IPS-NIHi7 (cell line): ENCODE measurements around the gene SLC35A1.

ENCODE experiments used
- DNase-seq: peaks from one replicate; pipeline ENCODE4 v3.0.0; 2012; ENCODE audit warnings: mixed read lengths; ENCODE audit errors: extremely low spot score

SLC35A1 gene

DNA sequence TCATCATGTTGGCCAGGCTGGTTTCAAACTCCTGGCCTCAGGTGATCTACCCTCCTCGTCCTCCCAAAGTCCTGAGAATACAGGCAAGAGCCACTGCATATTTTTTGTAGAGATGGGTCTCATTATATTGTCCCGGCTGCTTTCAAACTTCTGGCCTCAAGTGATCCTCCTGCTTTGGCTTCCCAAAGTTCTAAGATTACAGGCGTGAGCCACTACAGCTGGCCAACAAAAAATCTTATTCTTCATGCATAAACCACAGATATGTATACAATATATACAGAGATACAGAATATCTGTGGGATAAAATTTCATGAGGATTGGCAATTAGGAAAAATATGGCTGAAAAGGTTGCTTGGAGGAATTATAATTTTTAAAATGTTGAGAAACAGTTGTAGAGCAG, 49.9 kb downstream of the SLC35A1 start:
- no peak for DNase-seq

DNA sequence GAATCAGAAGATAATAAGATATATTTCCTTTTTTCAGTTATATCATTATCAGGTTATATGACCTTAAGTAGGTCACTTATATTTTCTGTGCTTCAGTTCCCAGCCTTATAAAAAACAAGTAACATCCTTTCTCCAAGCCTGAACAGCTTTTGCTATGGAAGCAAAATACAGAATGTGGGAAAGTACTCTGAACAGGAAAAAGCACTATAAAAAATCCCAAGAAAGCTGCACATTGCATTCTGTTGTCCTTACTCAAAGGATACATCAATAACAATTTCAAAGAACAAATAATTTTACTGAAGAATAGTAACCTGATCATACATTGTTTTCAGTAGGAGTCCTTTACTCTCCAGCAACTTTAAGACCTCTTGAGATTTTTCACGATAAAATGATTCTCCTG, 56.4 kb downstream of the SLC35A1 start:
- DNase-seq: no peak

DNA sequence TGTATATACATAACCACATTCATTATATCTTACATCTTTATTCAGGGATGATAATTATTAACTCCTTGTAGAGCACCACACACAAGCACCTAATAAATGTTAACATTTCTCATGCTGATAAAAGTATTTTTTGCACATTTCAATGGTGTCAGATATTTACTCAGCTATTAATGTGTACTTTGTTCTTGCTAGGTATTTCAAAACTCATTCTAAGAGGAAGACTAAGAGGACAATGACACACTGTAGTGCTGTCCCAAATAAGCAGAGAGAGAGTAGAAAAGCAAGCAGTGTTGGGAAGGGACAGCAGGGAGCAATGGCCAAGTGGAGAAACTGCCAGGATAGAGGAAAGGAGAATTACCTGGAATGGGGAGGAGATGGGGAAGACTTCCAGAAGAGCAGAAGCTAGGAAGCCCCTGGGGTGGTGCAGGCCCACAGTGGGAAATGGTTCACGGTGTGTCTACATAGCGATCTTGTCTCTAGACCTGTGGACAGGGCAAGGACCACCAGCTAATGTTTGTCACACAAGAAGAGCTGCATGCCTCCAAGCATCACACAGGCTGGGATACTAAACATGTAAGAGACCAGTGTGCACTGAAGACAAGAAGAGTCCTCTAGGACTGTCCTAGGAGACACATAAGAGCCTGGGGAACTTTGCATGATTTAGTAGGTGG, 61.7 kb downstream of the SLC35A1 start:
- no peak for DNase-seq

GRCh38 chr6:87538510-87539260, 65.9 kb downstream of the SLC35A1 start:
- DNase-seq: no peak

- no peak for DNase-seq
These were observed 66.8 kb downstream of the SLC35A1 start for GRCh38 chr6:87539554-87539953.

GRCh38 chr6:87540539-87540938, 67.8 kb downstream of the SLC35A1 start:
- no peak for DNase-seq

GRCh38 chr6:87541041-87541440, 68.3 kb downstream of the SLC35A1 start:
- DNase-seq: no peak

- no peak for DNase-seq
These were observed 69.0 kb downstream of the SLC35A1 start for GRCh38 chr6:87541744-87542143.

- no peak for DNase-seq
These were observed 71.1 kb downstream of the SLC35A1 start for GRCh38 chr6:87543696-87544473.

GRCh38 chr6:87544474-87544735, 71.6 kb downstream of the SLC35A1 start:
- no peak for DNase-seq

GRCh38 chr6:87551799-87552198, 79.0 kb downstream of the SLC35A1 start:
- DNase-seq: no peak

DNA sequence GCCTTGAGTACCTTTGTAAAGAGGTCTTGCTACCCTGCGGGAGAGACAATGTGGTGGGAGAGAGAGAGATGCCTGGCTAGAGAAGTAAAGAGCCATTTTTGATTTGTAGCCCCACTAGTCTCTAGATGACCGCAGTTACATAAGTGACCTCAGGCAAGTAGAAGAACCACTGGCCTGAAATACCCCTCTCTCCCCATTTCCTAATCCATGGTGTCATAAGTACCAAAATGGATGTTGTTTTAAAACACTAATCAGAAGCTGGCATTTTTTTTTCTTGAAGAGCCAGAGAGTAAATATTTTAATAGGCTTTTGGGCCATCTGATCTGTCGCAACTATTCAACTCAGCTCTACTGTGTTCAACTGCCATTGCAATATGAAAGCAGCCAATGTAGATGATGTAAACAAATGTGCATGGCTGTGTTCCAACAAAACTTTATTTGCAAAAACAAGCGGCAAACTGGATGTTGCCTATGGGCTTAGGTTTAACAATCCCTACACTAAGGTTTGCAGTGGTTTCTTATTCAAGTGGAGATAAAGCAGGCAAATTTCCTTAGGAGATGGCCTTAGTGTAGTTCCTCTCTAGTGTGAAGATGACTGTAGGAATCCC, 80.5 kb downstream of the SLC35A1 start:
- no peak for DNase-seq

- DNase-seq: no peak
These were observed 82.7 kb downstream of the SLC35A1 start for GRCh38 chr6:87555506-87555905.

- DNase-seq: no peak
These were observed 85.7 kb downstream of the SLC35A1 start for GRCh38 chr6:87558446-87558845.

GRCh38 chr6:87561017-87561416, 88.2 kb downstream of the SLC35A1 start:
- no peak for DNase-seq
